ENCODE measurements around the gene SFXN3.

SFXN3 gene

DNA sequence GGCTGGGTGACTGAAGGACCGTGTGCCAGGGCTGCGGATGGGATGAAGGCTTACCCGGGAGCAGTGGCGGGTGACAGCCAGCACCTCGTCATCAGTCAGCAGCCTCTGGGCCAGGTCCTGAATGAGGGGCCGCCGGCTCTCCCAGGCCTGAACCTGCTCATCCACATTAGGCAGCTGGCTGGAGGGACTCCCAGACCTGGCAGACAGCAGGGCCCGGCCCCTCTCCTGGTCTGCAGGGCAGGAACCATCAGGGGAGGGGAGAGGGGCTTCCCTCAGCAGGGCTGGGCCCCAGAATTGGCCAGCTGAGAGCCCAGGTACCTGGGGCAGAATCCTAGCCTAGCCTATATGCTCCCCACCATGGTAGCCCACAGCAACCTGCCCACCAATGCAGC lies 15.5 kb upstream of the SFXN3 start:
- H3K4me3 ChIP-seq (ENCODE audit: low read length): no peak overlapping the region
- TF ChIP-seq ZNF274 (IDR thresholded peaks at IDR 0.05; ENCODE audit: low read depth, low read length): no peak

GRCh38 chr10:101016814-101017213 lies 14.2 kb upstream of the SFXN3 start:
- no peak overlapping the region for H3K4me3 ChIP-seq (ENCODE audit: low read length)
- no peak for TF ChIP-seq ZNF274 (IDR thresholded peaks at IDR 0.05; ENCODE audit: low read depth, low read length)

GRCh38 chr10:101018118-101018599 lies 12.9 kb upstream of the SFXN3 start:
- H3K4me3 ChIP-seq (ENCODE audit: low read length): no peak overlapping the region
- no peak for TF ChIP-seq ZNF274 (IDR thresholded peaks at IDR 0.05; ENCODE audit: low read depth, low read length)

DNA sequence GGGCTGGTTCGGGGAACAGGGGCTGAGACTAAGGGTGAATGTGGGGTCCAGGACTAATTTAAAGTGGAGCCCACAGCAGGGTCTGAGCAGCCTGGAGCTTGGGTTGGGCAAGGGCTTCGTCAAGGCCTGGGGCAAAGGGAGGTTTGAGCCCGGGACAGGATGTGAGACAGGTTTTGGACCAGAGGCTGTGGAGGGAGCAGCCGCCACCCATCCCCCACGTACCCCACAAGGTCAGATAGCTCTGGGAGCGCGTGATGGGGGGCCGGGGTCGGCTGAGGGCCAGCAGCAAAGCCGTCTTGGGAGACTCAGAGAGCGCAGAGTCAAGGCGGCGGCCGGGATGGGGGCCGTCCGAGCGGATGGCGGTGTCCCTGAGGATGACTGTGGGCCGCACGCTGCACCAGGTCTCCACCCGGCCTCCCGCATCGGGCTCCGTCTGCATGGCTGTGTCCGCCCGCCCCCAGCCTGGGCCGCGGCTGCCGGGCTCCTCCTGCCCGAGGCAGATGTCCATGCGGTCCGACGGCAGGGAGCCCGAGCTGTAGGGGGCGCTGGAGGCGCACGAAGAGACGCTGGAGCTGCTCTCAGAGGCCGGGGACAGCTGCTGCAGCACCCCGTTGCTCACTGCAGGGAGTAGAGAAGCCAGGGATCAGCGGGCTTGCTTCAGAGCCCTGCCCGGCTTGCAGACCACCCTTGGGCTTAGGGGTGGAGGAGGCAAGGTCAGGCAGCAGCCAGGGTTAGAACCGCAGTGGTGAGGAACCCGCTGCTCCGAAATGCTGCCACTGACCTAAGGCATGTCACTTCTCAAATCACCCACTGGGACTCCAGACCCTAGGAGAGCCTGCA lies 12.2 kb upstream of the SFXN3 start:
- H3K4me3 ChIP-seq (ENCODE audit: low read length): no peak overlapping the region
- TF ChIP-seq ZNF274 (IDR thresholded peaks at IDR 0.05; ENCODE audit: low read depth, low read length): no peak

DNA sequence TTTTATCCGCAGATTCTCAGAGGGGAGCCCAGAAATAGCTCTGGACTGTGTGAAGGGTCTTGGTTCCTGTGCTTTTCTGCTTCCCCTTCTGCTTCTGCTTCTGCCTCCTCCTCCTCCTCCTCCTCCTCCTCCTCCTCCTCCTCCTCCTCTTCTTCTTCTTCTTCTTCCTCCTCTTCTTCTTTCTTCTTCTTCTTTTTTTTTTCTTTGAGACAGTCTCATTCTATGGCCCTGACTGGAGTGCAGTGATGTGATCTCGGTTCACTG lies 11.7 kb upstream of the SFXN3 start:
- no peak overlapping the region for H3K4me3 ChIP-seq (ENCODE audit: low read length)
- no peak for TF ChIP-seq ZNF274 (IDR thresholded peaks at IDR 0.05; ENCODE audit: low read depth, low read length)

DNA sequence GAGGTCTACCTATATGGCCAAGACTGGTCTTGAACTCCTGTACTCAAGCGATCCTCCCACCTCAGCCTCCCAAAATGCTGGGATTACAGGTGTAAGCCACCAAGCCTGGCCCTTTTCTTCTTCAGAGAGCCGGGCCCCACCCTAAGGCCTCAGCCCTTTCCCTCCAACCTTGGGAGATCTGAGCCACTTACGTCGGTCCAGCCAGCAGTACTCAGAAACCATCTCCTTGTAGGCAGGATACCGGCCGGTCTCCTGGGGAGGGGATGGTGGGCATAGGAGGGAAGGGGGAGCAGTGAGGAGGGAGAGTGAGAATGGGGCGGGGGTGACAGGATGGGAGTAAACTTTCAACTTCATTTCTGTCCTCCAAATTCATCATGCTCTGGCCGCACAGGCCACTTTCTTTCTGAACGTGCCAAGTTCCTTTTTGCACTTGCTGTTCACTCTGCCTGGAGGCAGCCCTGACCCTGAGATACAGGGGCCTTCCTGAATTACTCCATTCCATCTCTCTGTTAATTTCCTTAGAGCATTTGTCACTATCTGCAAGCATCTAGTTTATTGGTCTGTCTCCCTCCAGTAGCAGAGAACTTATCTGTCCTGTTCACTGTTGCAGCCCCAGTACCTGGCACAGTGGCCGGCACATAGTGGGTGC lies 10.5 kb upstream of the SFXN3 start:
- TF ChIP-seq ZNF274 (IDR thresholded peaks at IDR 0.05; ENCODE audit: low read depth, low read length): no peak
- H3K4me3 ChIP-seq (ENCODE audit: low read length): no peak overlapping the region

- no peak overlapping the region for H3K4me3 ChIP-seq (ENCODE audit: low read length)
- no peak for TF ChIP-seq ZNF274 (IDR thresholded peaks at IDR 0.05; ENCODE audit: low read depth, low read length)
Observed at GRCh38 chr10:101021239-101021638, 9.8 kb upstream of the SFXN3 start.

GRCh38 chr10:101021692-101022251 lies 9.3 kb upstream of the SFXN3 start:
- H3K4me3 ChIP-seq (ENCODE audit: low read length): no peak overlapping the region
- TF ChIP-seq ZNF274 (IDR thresholded peaks at IDR 0.05; ENCODE audit: low read depth, low read length): no peak

GRCh38 chr10:101022967-101023705 lies 7.9 kb upstream of the SFXN3 start:
- no peak overlapping the region for H3K4me3 ChIP-seq (ENCODE audit: low read length)
- no peak for TF ChIP-seq ZNF274 (IDR thresholded peaks at IDR 0.05; ENCODE audit: low read depth, low read length)

GRCh38 chr10:101027106-101027720 lies 3.8 kb upstream of the SFXN3 start:
- no peak overlapping the region for H3K4me3 ChIP-seq (ENCODE audit: low read length)
- no peak for TF ChIP-seq ZNF274 (IDR thresholded peaks at IDR 0.05; ENCODE audit: low read depth, low read length)

DNA sequence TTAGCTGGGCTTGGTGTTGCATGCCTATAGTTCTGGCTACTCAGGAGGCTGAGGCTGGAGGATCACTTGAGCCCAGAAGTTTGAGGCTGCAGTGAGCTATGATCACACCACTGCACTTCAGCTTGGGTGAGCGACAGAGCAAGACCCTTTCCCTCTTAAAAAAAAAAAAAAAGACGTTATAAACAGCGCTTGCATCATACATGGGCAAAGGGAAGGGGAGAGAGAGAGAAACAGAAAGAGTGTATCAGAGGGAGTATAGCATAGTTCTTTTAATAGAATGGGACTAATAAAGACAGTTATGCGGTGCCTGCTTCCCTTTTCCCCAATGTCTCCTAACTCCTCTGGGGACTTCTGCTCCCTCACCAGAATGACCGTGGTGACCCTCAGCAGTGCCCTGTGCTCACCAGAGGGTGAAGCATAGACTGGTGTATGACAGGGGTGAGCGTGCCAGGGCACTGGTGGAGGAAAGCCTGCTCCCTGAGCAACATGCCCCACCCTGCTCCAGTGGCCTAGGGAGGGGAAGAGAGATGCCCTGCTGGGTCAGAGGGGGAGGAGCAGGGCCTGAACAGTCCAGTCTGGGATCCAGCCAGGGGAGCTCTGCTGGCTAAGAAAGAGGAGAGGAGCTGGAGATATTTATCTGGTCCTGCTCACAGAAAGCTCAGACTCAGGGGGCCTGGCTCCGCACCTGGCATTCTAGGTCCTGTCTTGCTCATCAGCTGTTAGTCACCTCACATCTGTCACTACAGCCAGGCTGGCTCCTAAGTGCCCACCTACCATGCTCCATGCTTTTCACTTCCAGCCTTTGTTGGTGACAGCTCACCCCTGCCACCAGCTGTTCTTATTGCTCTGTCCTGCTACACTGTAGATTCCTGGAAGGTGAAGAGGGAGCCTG lies 2.3 kb upstream of the SFXN3 start:
- TF ChIP-seq ZNF274 (IDR thresholded peaks at IDR 0.05; ENCODE audit: low read depth, low read length): no peak
- H3K4me3 ChIP-seq (ENCODE audit: low read length): no peak overlapping the region

DNA sequence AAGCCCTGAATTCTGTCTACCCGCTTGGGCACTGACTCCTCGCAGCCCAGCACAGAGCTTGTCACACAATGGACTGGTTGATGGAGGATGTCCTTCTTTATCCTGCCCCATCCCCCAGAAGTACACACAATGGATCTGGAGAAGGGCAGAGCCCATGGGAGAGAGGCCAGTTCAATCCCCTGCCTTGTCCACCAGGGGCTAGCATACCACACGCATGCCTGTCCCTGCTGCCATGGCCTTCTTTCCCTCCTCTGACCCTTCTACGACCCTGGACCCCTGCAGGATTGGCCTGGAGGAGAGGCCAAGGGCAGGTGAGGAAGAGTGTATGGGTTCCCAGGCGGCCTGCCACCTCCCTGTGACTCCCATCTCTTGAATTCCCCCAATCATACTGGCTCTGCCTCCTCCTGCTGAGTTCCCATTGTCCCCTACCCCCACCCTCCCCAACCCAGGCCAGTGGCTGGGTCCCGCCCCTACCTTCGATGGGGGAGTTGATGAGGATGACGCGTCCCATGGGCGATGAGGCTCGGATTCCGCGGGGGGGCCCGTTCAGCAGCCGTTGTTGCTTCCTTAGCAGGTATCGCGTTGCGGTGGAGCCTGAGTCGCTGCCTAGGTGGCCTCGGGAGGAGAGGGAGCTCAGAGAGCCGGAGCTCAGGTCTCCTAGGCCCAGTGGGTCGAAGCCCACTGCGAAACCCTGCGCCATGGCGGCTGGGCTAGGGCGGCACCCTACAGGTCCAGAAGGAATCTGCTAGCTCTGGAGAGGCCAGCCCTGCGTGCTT lies 1.3 kb upstream of the SFXN3 start:
- no peak for TF ChIP-seq ZNF274 (IDR thresholded peaks at IDR 0.05; ENCODE audit: low read depth, low read length)
- no peak overlapping the region for H3K4me3 ChIP-seq (ENCODE audit: low read length)
